Type B pancreatic cell (in vitro differentiated cells): Measurements from ENCODE around the gene RPTOR. TPM values are rescaled to one million over a fixed set of nuclear protein-coding genes. Genes with fewer than 3 reads are reported as not detected.
"Not testable (repeated sequence)": the region's sequence is repeated elsewhere in the genome, so short reads cannot be mapped to it uniquely, and the experiment has no call there.

Experiments
- DNase-seq: peaks from one replicate; pipeline ENCODE4 v3.0.0; 2021; ENCODE audit warnings: mixed read lengths; ENCODE audit not compliant: unreplicated experiment; ENCODE audit errors: extremely low spot score
- H3K27ac Mint-ChIP-seq: 2 replicates; pipeline ENCODE4 v1.8.0; 2021; ENCODE audit warnings: mild to moderate bottlenecking, mixed read lengths
- H3K27me3 Mint-ChIP-seq: 2 replicates; pipeline ENCODE4 v1.8.0; 2021; ENCODE audit warnings: mixed read lengths
- H3K36me3 Mint-ChIP-seq: 2 replicates; pipeline ENCODE4 v1.8.0; 2021; ENCODE audit warnings: mixed read lengths
- H3K4me1 Mint-ChIP-seq: one replicate; pipeline ENCODE4 v1.8.0; 2021; ENCODE audit warnings: mixed read lengths; ENCODE audit not compliant: unreplicated experiment
- H3K4me3 Mint-ChIP-seq: 2 replicates; pipeline ENCODE4 v1.8.0; 2021; ENCODE audit warnings: mild to moderate bottlenecking, mixed read lengths
- H3K9me3 Mint-ChIP-seq: 2 replicates; pipeline ENCODE4 v1.8.0; 2021; ENCODE audit warnings: mixed read lengths
- total RNA-seq: library from RNA; stranded (reverse); gene quantifications from 2 replicates; pipeline ENCODE4 v1.2.1, GENCODE V29; 2021; ENCODE audit warnings: low replicate concordance
- TF ChIP-seq, protein P1 (sequence below): fragments of 200-600 bp; sonication (generic); conservative IDR thresholded peaks from 2 replicates; pipeline ENCODE4 v1.5.0; 2021; ENCODE audit warnings: antibody characterized with exemption, mild to moderate bottlenecking

Gene RPTOR
- total RNA-seq, 1 donor from 2014 or later, result 39.8 TPM

DNA sequence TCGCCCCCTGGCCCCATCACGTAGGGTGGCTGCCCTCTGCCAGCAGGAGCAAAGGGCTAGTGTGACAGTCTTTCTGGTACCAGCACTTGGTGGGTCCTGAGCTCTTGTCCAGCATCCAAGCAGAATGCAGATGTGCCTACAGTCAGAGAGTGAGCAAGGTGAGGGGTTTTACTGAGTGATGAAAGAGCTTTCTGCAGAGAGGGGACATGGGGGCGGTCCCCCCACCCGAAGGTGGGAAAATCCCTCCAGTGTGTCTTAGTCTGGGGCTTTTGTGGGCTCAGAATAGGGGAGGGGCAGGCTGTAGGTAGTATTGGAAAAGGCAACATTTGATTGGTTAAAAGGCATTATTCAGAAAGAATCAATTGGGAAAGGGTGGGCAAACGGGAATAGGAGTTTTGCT, 152.3 kb downstream of the RPTOR start:
- Mint-ChIP-seq H3K27me3 (no peaks in the 10 kb centered on the region), H3K4me3 (no peak overlapping the region), H3K27ac (peak overlapping the region; percentile 72), H3K36me3 (no peaks in the 10 kb centered on the region), H3K4me1 (peaks cover 46% of the 10 kb centered on the region), H3K9me3 (peaks cover 5% of the 10 kb centered on the region)
- DNase-seq, result no peak
- TF ChIP-seq, protein P1, sequence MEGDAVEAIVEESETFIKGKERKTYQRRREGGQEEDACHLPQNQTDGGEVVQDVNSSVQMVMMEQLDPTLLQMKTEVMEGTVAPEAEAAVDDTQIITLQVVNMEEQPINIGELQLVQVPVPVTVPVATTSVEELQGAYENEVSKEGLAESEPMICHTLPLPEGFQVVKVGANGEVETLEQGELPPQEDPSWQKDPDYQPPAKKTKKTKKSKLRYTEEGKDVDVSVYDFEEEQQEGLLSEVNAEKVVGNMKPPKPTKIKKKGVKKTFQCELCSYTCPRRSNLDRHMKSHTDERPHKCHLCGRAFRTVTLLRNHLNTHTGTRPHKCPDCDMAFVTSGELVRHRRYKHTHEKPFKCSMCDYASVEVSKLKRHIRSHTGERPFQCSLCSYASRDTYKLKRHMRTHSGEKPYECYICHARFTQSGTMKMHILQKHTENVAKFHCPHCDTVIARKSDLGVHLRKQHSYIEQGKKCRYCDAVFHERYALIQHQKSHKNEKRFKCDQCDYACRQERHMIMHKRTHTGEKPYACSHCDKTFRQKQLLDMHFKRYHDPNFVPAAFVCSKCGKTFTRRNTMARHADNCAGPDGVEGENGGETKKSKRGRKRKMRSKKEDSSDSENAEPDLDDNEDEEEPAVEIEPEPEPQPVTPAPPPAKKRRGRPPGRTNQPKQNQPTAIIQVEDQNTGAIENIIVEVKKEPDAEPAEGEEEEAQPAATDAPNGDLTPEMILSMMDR, result no peak

DNA sequence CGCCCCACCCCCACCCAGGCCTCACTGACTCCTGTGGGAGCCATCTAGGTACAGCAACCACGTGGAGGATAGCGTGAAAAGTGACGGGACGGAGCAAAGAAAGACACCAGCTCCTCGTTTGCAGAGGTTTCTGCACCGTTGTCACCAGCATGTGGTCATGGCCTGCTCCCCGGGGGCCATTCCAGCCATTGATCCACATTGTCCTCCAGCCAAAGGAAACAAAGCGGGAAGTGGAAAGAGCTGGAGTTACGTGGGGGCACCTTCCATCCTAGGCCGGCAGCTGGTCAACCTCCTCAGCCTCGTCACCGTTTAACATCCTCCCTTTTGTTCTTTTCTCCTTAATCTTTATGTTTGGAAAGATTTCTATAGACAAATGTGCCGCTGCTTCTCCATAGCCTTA, 153.7 kb downstream of the RPTOR start:
- no peaks in the 10 kb centered on the region for H3K36me3 Mint-ChIP-seq
- peaks cover 53% of the 10 kb centered on the region for H3K4me1 Mint-ChIP-seq
- TF ChIP-seq, protein P1, result no peak
- H3K4me3 Mint-ChIP-seq, result no peak overlapping the region
- H3K9me3 Mint-ChIP-seq, result peaks cover 5% of the 10 kb centered on the region
- no peak for DNase-seq
- no peaks in the 10 kb centered on the region for H3K27me3 Mint-ChIP-seq
- no peak overlapping the region for H3K27ac Mint-ChIP-seq

DNA sequence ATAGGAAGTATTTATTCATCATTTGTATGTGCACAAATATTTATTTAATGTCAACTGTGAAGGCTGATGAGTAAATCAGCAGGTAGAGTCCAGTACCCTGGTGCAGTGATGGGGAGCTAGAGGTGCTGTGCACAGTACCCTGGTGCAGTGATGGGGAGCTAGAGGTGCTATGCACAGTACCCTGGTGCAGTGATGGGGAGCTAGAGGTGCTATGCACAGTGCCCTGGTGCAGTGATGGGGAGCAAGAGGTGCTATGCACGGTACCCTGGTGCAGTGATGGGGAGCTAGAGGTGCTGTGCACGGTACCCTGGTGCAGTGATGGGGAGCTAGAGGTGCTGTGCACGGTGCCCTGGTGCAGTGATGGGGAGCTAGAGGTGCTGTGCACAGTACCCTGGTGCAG, 154.6 kb downstream of the RPTOR start:
- not testable (repeated sequence) for H3K36me3 Mint-ChIP-seq, H3K4me3 Mint-ChIP-seq, H3K9me3 Mint-ChIP-seq, H3K27ac Mint-ChIP-seq, DNase-seq, H3K27me3 Mint-ChIP-seq
- H3K4me1 Mint-ChIP-seq, result peaks cover 54% of the 10 kb centered on the region

DNA sequence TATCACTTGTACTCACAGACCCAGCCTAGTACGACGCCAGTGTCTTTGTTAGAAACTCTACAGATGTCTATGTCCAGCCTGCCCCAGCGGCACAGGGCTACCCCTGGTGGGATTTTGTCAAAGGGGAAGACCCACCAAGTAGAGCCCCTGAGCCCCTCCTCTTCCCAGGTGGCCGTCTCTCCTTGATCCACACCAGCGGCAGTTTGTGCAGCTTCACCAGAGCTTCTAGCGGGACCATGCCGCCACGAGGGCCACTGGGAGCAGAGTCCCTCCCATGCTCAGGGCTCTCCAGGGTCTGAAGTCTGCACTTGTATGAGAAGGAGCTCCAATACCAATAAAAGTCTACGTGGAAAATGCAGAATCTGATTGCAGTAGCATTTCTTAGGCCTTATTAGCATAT, 157.1 kb downstream of the RPTOR start:
- Mint-ChIP-seq H3K27ac (no peak overlapping the region), H3K4me1 (peaks cover 43% of the 10 kb centered on the region), H3K4me3 (no peak overlapping the region), H3K9me3 (peaks cover 5% of the 10 kb centered on the region), H3K27me3 (no peaks in the 10 kb centered on the region), H3K36me3 (no peaks in the 10 kb centered on the region)
- TF ChIP-seq, protein P1, result no peak
- DNase-seq, result no peak

DNA sequence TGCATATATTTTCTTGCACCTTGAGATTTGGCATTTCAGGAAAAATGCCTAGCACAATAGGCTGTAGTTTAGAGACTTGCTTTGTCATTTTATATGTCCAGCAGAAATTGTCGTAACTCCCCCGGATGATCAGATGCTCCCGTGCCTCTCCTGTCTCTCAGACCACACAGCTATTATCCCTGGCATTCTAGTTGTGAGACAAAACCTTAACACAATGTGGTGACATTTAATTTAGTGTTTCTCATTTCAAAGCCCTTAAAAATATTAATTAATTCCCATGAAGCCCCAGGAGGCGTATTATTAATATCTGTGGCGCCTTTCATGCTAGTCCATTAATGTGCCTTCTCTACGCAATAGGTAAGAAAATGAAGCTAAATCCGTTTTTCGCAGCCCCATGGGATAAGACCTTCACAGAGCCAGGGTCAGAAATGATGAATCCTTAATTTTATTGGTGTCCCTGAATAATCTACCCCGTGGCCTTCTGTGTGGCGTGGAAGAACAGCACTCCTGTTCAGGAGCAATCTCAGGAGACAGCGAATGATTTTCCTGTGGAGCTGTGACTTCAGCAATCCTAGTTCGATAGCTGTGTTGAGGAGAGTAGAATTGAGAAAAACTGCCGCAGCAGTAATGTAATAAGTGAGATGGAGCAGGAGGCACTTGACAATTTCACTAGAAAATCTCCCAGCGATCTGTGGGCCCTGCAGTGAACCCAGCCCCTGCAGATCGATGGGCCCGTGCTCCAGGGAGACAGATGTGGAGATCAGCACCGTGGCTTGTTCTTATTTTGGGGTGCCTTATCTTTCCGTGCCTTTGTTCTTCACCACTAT, 157.9 kb downstream of the RPTOR start:
- DNase-seq, result no peak
- Mint-ChIP-seq H3K36me3 (no peaks in the 10 kb centered on the region), H3K4me1 (peaks cover 46% of the 10 kb centered on the region), H3K9me3 (peaks cover 5% of the 10 kb centered on the region), H3K27ac (peak overlapping the region; percentile 40), H3K4me3 (no peak overlapping the region), H3K27me3 (no peaks in the 10 kb centered on the region)
- TF ChIP-seq, protein P1, result no peak

DNA sequence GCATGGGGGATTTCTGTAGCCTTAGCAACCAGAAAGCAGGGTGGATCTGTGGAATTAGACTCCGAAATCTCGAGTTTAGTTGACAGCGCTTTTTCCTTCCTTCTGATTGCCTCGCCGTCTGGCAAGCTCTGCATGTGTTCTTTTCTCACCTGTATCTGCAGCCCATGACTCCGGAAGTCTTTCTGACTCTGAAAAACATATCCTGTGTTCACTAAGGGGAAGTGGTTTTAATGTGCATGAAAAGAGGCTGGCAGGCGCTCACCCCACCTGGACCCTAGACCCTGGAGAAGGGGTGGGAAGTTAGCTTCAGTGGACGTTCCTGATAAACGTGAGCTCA, 158.5 kb downstream of the RPTOR start:
- peaks cover 43% of the 10 kb centered on the region for H3K4me1 Mint-ChIP-seq
- no peaks in the 10 kb centered on the region for H3K27me3 Mint-ChIP-seq
- TF ChIP-seq, protein P1, result no peak
- H3K36me3 Mint-ChIP-seq, result peaks cover 4% of the 10 kb centered on the region
- no peak overlapping the region for H3K4me3 Mint-ChIP-seq
- peak overlapping the region; percentile 40 for H3K27ac Mint-ChIP-seq
- no peak for DNase-seq
- H3K9me3 Mint-ChIP-seq, result peaks cover 5% of the 10 kb centered on the region
